Endothelial cell of umbilical vein (primary cell): Measurements from ENCODE around the gene ATXN2. TPM values are rescaled to one million over a fixed set of nuclear protein-coding genes. Genes with fewer than 3 reads are reported as not detected.

Source experiments
- BruUV-seq: library from RNA; stranded (reverse); fragments of 400-500 nt; replicated peaks from 2 replicates; lab custom pipeline; 2021; lab: Mats Ljungman, UMichigan
- CTCF ChIA-PET: fragments of 300-600, 350-600 bp; sonication (Branson Sonifier 250); formaldehyde crosslinking; loops from one replicate; lab custom pipeline; 2021; ENCODE audit warnings: antibody characterized with exemption, inconsistent platforms; lab: Charles Lee
- POLR2A ChIA-PET: fragments of 300-600, 350-600 bp; sonication (Branson Sonifier 250); formaldehyde crosslinking; loops from one replicate; lab custom pipeline; 2021; ENCODE audit warnings: antibody characterized with exemption, inconsistent platforms; lab: Charles Lee
- DNase-seq: peaks from one replicate; pipeline ENCODE4 v3.0.0-alpha.2; 2011; ENCODE audit warnings: low read depth, low spot score
- FAIRE-seq: peaks from 2 replicates; lab custom pipeline; 2011; peaks lifted over from hg19 to GRCh38; lab: Jason Lieb, UNC
- H2AFZ ChIP-seq: 2 replicates; pipeline ENCODE4 v1.6.0; 2012; ENCODE audit warnings: low read depth, low read length, control low read depth, inconsistent platforms
- H3K27ac ChIP-seq: 2 replicates; pipeline ENCODE4 v1.5.1; 2011; ENCODE audit warnings: low read depth, mild to moderate bottlenecking, control low read depth, low read length, moderate library complexity; ENCODE audit not compliant: insufficient read depth
- H3K27me3 ChIP-seq, 2 experiments: 2 replicates each; pipeline versions ENCODE4 v1.6.0 to v1.6.1; 2011; ENCODE audit warnings: low read length in 2 of 2, mixed read lengths in 1 of 2; ENCODE audit not compliant: control insufficient read depth in 2 of 2, insufficient read depth in 2 of 2
- H3K36me3 ChIP-seq, 2 experiments: 2 replicates in 1 of 2; 3 replicates in 1 of 2; pipeline ENCODE4 v1.5.1; 2011; ENCODE audit warnings: low read length in 2 of 2, mild to moderate bottlenecking in 1 of 2, moderate library complexity in 1 of 2; ENCODE audit not compliant: control insufficient read depth in 2 of 2, insufficient read depth in 2 of 2; ENCODE audit errors: extremely low read depth in 1 of 2
- H3K4me1 ChIP-seq: 3 replicates; pipeline ENCODE4 v1.5.1; 2011; ENCODE audit warnings: mild to moderate bottlenecking, low read length; ENCODE audit not compliant: control insufficient read depth, insufficient read depth; ENCODE audit errors: extremely low read depth
- H3K4me2 ChIP-seq: 2 replicates; pipeline ENCODE4 v1.6.1; 2011; ENCODE audit warnings: low read length, control low read depth, mixed read lengths; ENCODE audit not compliant: insufficient read depth
- H3K4me3 ChIP-seq, 3 experiments: fragments of 200-600 bp in 1 of 3; sonication (generic), shearing (Covaris generic) in 1 of 3; replicated peaks in 1 of 3; 2 replicates each; pipeline ENCODE4 v1.5.1; 2011 to 2016; ENCODE audit warnings: control low read depth in 3 of 3, low read length in 3 of 3, mild to moderate bottlenecking in 2 of 3, inconsistent platforms in 1 of 3, low read depth in 1 of 3, moderate library complexity in 1 of 3; ENCODE audit not compliant: insufficient read depth in 1 of 3
- H3K79me2 ChIP-seq: 2 replicates; pipeline ENCODE4 v1.6.0; 2012; ENCODE audit warnings: low read length, inconsistent platforms; ENCODE audit not compliant: control insufficient read depth, insufficient read depth
- H3K9ac ChIP-seq: replicated peaks from 2 replicates; pipeline ENCODE3; 2011; ENCODE audit warnings: low read length, control low read depth; ENCODE audit not compliant: insufficient read depth; ENCODE audit errors: extremely low read depth
- H3K9me1 ChIP-seq: replicated peaks from 3 replicates; pipeline ENCODE4 v1.6.0; 2011; ENCODE audit warnings: mild to moderate bottlenecking, low read length; ENCODE audit not compliant: control insufficient read depth, insufficient read depth; ENCODE audit errors: extremely low read depth
- H3K9me3 ChIP-seq: replicated peaks from 2 replicates; pipeline ENCODE4 v1.5.1; 2012; ENCODE audit warnings: low read length, inconsistent platforms; ENCODE audit not compliant: control insufficient read depth, insufficient read depth
- H4K20me1 ChIP-seq: replicated peaks from 2 replicates; pipeline ENCODE3; 2011; ENCODE audit warnings: mild to moderate bottlenecking, low read length; ENCODE audit not compliant: control insufficient read depth, insufficient read depth; ENCODE audit errors: extremely low read depth
- EZH2 ChIP-seq: IDR thresholded peaks from 2 replicates; pipeline ENCODE4 v1.6.1; 2012; ENCODE audit warnings: borderline replicate concordance, low read depth, mild to moderate bottlenecking, moderate library complexity, low read length, inconsistent platforms; ENCODE audit not compliant: severe bottlenecking
- FOS ChIP-seq: IDR thresholded peaks from 2 replicates; pipeline ENCODE4 v1.6.1; 2011; ENCODE audit warnings: mild to moderate bottlenecking, low read length, moderate library complexity, borderline replicate concordance; ENCODE audit not compliant: insufficient read depth
- GATA2 ChIP-seq: IDR thresholded peaks from 2 replicates; pipeline ENCODE4 v1.7.0; 2011; ENCODE audit warnings: low read depth, mild to moderate bottlenecking, moderate library complexity, mixed read lengths, low read length; ENCODE audit not compliant: insufficient read length, insufficient read depth
- JUN ChIP-seq: IDR thresholded peaks from 2 replicates; pipeline ENCODE4 v1.6.1; 2011; ENCODE audit warnings: borderline replicate concordance, low read depth; ENCODE audit not compliant: insufficient read length, insufficient read depth
- MYC ChIP-seq: IDR thresholded peaks from one replicate; pipeline ENCODE4 v1.6.1; 2011; ENCODE audit warnings: mild to moderate bottlenecking, low read depth, low read length
- POLR2A ChIP-seq: IDR thresholded peaks from 2 replicates; pipeline ENCODE4 v1.6.1; 2012; ENCODE audit warnings: low read depth, mild to moderate bottlenecking, control low read depth, low read length
- POLR2AphosphoS5 ChIP-seq: IDR thresholded peaks from 2 replicates; pipeline ENCODE4 v1.6.1; 2012; ENCODE audit warnings: low read depth, mild to moderate bottlenecking, control low read depth, low read length, moderate library complexity; ENCODE audit not compliant: insufficient read depth
- dilution Hi-C: fragments of 300-500 bp; cut with MboI; formaldehyde crosslinking; loops from one replicate; pipeline ENCODE4 v1.15.0; 2019; ENCODE audit warnings: low sequenced_read_pairs; ENCODE audit not compliant: extremely low pct_ligation_motif_present
- intact Hi-C: fragments of 100-400 bp; cut with micrococcal nuclease; formaldehyde crosslinking; loops from one replicate; pipeline ENCODE4 v1.10.0; 2022
- polyA plus RNA-seq, 4 experiments: library from polyadenylated mRNA; depleted of rRNA in 3 of 4; stranded (reverse) in 3 of 4; unstranded in 1 of 4; fragments of >200 nt; gene quantifications; 2 replicates each; pipeline versions ENCODE4 v1.2.1 to v1.2.3, GENCODE V29; 2011 to 2012; ENCODE audit warnings: missing spikeins in 1 of 4
- total RNA-seq: library from RNA; stranded (reverse); gene quantifications from 2 replicates; pipeline ENCODE4 v1.2.3, GENCODE V29; 2021
- TF ChIP-seq, protein P1 (sequence below): IDR thresholded peaks from 2 replicates; pipeline ENCODE4 v1.6.1; 2011; ENCODE audit not compliant: insufficient read depth, insufficient read length
- TF ChIP-seq, protein P2 (sequence below), 2 donors: IDR thresholded peaks; 1 replicate in 1 of 2; 2 replicates in 1 of 2; pipeline ENCODE4 v1.5.1; 2011; ENCODE audit warnings: low read length in 2 of 2, mild to moderate bottlenecking in 2 of 2, moderate library complexity in 2 of 2, control low read depth in 1 of 2, inconsistent platforms in 1 of 2, low read depth in 1 of 2; ENCODE audit not compliant: insufficient read depth in 1 of 2; ENCODE audit errors: extremely low read depth in 1 of 2

The ATXN2 gene
- total and polyA plus RNA-seq, 2 donors (not counting 3 experiments of a cell fraction or from before 2014, with no cell fraction given), result 58.9 to 86.7 TPM

DNA sequence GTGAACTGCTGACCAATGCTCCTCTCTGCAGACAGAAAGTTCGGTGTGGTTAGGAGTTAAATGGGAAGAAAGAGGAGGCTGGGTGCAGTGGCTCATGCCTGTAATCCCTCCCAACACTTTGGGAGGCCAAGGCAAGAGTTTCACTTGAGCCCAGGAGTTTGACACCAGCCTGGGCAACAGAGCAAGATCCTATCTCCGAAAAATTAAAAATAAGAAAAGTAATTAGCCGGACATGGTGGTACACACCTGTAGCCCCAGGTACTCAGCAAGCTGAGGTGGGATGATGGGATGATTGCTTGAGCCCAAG lies 19.0 kb downstream of the ATXN2 start:
- Histone ChIP-seq H3K27me3 (no peaks in the 10 kb centered on the region), H3K27ac (no peak overlapping the region), H3K36me3 (no peaks in the 10 kb centered on the region), H3K9ac (no peak overlapping the region), H2AFZ (no peak overlapping the region), H3K4me3 (no peak overlapping the region), H4K20me1 (peaks cover 2% of the 10 kb centered on the region), H3K4me2 (no peak overlapping the region), H3K4me1 (peaks cover 11% of the 10 kb centered on the region), H3K79me2 (peaks cover 86% of the 10 kb centered on the region), H3K9me3 (no peaks in the 10 kb centered on the region), H3K9me1 (no peaks in the 10 kb centered on the region)
- FAIRE-seq, result no peak
- dilution Hi-C loops, result no loop called here
- ChIA-PET POLR2A (interaction anchor here (0.7 kb wide), 1 partner anchor 42 kb away, joined by 4 read pairs; no protein-coding TSS in a partner anchor), CTCF (no interaction called here)
- DNase-seq, result no peak
- no TSS peak for BruUV-seq
- TF ChIP-seq, protein P1, sequence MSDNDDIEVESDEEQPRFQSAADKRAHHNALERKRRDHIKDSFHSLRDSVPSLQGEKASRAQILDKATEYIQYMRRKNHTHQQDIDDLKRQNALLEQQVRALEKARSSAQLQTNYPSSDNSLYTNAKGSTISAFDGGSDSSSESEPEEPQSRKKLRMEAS, result no peak
- TF ChIP-seq MYC, result no peak
- TF ChIP-seq, protein P2, sequence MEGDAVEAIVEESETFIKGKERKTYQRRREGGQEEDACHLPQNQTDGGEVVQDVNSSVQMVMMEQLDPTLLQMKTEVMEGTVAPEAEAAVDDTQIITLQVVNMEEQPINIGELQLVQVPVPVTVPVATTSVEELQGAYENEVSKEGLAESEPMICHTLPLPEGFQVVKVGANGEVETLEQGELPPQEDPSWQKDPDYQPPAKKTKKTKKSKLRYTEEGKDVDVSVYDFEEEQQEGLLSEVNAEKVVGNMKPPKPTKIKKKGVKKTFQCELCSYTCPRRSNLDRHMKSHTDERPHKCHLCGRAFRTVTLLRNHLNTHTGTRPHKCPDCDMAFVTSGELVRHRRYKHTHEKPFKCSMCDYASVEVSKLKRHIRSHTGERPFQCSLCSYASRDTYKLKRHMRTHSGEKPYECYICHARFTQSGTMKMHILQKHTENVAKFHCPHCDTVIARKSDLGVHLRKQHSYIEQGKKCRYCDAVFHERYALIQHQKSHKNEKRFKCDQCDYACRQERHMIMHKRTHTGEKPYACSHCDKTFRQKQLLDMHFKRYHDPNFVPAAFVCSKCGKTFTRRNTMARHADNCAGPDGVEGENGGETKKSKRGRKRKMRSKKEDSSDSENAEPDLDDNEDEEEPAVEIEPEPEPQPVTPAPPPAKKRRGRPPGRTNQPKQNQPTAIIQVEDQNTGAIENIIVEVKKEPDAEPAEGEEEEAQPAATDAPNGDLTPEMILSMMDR (IDR thresholded peaks at IDR 0.05; ENCODE audit: extremely low read depth in 1 of 2, insufficient read depth in 1 of 2, low read depth in 1 of 2, low read length in 2 of 2), result no peak
- TF ChIP-seq POLR2A, result no peak
- TF ChIP-seq JUN, result no peak
- TF ChIP-seq FOS, result no peak
- no peak for TF ChIP-seq POLR2AphosphoS5
- TF ChIP-seq EZH2, result no peak
- no peak for TF ChIP-seq GATA2
- intact Hi-C loops, result no loop called here
